HT1080 (cell line): ENCODE results near the gene ACTN3. TPM values are rescaled to one million over a fixed set of nuclear protein-coding genes. Genes with fewer than 3 reads are reported as not detected.
"Not testable (repeated sequence)": the region's sequence is repeated elsewhere in the genome, so short reads cannot be mapped to it uniquely, and the experiment has no call there.

Experiments used
- DNase-seq: peaks from one replicate; pipeline ENCODE4 v3.0.0-alpha.2; 2015; ENCODE audit warnings: low read depth
- total RNA-seq: library from RNA; depleted of rRNA; stranded (reverse); fragments of >200 nt; shearing (Covaris generic); gene quantifications from 2 replicates; pipeline ENCODE4 v1.2.3, GENCODE V29; 2014

ACTN3 gene
- total RNA-seq, 1 experiment from 2014 or later: not detected

- no peak for DNase-seq
Measured at GRCh38 chr11:66564538-66564937, 17.8 kb downstream of the ACTN3 start.

DNA sequence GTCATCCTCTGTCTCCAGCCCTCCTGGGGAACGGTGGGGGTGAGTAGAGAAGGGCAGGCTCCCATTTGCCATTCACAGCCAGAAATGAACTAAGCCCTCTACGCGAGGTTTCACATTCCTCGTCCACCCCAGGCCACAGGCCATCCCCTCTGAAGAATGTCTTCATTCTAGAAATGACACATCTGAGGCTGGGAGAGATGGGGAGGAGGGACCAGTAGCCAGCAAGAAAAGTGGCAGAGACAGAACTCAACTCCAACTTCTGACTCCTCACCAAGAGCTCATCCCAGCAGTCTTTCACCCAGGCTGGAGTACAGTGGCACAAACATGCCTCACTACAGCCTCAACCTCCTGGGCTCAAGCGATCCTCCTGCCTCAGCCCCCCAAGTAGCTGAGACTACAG lies 18.3 kb downstream of the ACTN3 start:
- DNase-seq: no peak

DNA sequence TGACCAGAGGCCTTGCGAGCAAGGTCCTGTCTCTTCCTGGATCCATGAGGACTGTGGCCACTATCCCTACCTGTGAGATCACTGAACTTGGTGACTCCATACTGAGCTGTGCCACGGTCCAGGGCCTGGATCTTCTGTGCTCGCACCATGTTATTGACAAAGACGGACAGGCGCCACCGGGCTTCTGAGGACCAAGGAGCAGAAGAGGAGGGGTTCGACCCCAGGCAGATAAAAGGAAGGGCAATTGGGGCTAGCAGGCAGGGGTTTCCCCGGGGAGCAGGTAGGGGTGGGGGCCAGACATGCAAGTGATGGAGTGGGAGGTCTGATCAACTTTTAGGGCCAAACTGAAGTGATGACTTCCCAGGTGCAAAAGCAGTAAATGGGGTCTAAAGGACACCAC lies 19.5 kb downstream of the ACTN3 start:
- DNase-seq: no peak

GRCh38 chr11:66567787-66568123 lies 21.1 kb downstream of the ACTN3 start:
- DNase-seq: no peak

DNA sequence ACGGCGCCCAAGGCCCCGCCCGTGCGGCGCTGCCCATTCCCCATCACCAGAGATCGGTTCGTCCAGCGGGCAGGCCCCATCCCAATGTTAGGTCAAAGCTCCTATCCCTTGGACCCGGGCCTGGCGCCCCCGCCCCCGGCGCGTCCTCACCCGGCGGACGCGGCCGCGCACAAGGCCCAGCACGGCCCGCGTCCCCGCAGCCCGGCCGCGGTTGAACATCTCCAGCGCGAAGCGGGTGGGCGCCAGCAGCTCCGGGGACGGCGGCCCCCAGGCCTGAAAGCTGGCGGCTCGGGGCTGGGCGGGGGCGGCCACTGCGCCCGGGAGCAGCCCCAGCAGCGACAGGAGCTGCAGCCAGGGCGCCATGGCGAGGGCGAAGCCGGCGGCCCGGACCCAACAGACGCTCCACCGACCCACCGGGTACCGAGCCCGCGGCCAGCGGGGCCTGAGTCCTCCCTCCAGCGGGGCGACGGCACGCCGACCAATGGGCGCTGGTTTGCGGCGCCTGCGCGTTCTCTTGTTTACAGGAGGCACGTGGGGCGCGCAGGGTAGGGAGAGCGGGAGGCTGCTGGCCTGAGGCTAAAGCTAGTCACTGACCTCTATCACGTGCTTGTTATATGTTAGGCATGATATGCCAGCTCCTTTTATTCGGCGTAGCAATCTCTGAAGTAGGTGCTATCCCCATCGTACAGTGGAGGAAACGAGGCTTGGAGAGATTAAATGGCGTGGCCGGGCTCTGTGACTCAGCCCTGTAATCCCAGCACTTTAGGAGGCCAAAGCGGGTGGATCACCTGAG lies 21.6 kb downstream of the ACTN3 start, which contains the start of gene CTSF:
Gene CTSF, minus strand, starts transcription at position 483 of the 793 bp plus-strand sequence. Its CDS starts 120 bp downstream, at position 363.
- peak; percentile 69 for DNase-seq

GRCh38 chr11:66569076-66569475 lies 22.4 kb downstream of the ACTN3 start:
- DNase-seq: no peak

DNA sequence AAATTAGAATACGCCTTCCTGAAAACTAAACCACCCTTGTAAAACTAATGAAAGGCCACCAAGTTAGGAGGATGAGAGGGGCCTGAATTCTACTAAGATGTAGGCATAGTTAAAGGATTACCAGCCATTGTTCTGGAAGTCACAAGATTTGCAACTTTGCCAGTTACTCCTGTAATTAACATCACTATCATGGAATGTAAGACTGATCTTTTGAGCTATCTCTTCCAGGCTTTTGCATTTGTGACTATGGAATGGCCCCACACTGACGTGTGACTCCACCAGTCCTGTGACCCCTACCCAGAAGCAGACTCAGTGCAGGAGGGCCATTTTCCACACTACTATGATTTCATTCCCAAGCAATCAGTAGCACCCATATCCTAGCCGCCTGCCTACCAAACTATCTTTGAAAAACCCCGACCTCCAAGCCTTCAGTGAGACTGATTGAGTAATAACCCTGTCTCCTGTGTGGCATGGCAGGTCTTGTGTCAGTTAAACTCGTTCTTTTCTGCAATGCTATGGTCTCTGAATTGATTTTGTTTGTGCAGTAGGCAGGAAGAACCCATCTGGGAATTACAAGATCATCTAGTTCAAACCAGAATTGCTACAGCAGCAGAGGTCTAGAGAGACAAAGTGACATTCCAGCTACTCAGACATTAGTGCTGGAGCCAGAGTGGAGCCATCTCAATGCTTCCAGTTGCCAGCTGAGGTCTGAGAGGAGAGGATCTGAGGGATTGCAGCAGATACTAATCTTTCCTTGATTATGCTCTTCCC lies 23.6 kb downstream of the ACTN3 start:
- no peak for DNase-seq

DNA sequence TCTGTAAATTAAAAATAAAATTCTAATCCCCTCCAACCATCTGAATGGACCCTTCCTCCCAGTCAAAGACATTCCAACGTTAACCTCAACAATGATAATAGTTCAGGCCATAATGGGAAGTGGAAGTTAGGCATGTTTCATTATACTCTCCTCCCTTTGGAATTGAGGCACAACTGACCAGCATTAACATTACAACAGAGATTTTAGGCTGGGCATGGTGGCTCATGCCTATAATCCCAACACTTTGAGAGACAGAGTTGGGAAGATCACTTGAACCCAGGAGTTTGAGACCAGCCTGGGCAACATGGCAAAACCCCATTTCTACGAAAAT lies 24.1 kb downstream of the ACTN3 start:
- no peak for DNase-seq

- peak; percentile 44 for DNase-seq
Measured at GRCh38 chr11:66579017-66579606, 32.4 kb downstream of the ACTN3 start.

GRCh38 chr11:66580803-66581202 lies 34.1 kb downstream of the ACTN3 start:
- no peak for DNase-seq

DNA sequence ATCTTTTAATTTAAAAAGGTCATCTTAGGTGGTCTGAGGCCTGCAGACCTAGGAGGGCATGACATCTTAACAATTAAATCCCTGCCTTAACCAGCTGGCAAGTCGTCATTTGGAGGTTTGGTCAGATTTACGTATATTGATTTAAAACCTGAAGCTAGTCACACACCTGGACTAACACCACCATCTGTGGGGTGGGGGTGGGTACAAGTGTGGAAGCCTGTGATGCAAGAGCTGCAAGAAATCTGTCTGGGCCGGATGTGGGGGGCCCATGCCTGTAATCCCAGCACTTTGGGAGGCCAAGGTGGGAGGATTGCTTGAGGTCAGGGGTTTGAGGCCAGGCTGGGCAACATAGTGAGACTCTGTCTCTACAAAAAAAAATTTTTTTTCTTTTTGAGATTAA lies 34.6 kb downstream of the ACTN3 start:
- DNase-seq: no peak

DNA sequence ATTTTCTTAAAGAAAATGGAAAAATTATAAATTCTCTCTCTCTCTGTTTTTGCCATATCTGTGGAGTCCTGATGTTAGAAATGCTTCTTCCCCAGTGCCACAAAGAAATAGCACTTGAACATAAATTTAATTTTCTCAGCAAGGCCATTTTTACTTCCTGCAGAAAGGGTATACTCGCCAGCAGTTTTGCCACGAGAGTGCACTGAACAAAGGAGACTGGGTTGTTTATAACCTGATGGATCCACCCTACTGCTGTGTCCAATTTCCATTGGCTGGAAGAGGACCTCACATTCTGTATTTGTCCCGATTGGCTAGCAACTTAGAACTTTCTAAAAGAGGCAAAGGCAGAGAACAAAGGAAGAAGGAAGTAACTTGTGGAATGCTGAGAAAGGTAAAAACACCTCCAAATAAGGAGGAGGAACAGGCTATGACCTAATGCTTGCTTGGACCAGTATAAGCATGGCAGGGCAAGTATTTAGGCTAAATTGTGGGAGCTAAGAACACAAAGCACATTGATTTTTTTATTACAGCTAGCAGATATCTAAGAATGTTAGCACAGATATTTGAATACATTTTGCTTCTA lies 36.0 kb downstream of the ACTN3 start:
- DNase-seq: not testable (repeated sequence)

GRCh38 chr11:66585447-66585846 lies 38.7 kb downstream of the ACTN3 start:
- DNase-seq: not testable (repeated sequence)

DNA sequence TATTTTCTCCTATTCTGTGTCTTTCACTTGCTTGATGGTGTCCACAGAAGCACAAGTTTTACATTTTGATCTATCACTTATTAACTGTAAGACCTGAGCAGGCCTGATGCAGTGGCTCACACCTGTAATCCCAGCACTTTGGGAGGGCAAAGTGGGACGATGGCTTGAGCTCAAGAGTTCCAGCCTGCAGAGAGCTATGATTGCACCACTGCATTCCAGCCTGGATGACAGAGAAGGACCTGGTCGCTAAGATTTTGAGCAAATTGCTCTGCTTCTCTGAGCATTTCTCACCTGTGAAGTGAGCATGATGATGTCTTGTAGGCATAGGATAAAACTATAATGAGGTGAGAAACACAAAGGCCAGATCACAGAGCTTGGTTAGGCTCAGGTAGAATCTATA lies 39.4 kb downstream of the ACTN3 start:
- no peak for DNase-seq

DNA sequence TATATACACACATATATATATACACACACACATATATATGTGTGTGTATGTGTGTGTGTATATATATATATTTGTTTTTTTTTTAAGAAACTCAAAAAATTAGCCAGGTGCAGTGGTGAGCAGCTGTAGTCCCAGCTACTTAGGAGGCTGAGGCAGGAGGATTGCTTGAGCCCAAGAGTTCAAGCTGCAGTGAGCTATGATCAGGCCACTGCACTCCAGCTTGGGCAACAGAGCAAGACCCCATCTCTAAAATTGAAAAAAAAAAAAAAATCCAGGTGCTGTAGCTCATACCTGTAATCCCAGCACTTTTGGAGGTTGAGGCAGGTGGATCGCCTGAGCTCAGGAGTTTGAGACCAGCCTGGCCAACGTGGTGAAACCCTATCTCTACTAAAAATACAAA lies 42.6 kb downstream of the ACTN3 start:
- not testable (repeated sequence) for DNase-seq

DNA sequence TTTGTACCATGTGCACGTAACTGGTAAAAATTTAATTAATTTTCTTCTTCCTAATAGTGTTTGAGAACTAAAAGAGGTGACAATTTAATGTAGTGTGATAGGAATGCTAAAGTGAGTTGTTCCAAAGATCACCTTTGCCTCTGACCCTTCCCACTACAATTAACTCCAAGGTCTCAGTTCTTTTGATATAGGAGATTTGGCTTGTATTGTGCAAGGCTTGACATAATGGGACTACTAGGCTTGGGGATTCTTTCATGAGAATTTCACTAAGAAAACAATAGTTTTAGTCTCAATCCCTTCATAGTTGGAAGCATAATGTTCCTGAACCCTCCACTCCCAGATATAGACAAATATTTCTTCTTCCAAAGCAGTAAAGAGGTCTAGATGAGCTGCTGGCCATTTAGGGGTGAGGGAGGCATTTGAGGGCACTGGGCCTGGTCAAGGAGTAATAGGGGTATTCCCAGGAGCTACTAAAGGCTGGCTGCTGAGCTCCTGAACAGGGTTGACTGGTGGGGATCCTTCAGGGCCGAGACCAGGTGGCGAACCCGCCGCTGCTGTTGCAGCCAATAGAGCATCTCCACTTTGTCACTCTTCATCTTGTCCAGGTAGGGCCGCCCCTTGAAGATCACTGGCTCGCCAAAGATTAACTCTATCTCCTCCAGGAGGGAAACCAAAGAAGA lies 43.4 kb downstream of the ACTN3 start:
- no peak for DNase-seq

DNA sequence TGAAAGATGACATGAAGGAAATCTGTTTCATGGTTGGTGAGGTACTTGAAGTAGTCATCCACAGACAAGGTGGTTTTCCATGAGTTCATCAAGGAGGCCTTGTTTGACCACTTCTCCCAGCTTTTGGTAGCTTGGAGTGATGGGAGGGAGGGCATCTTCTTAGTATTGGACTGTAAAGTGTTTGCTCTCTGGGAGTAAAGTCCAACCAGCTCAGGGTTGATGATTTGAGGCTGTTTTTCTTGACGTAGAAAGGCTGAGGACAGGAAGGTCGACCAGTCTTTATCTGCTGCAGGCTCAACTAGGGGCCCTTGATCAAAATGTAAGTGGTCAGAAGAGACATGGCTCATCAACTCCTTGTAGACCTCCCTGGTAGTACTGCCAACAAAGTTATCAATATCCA lies 44.5 kb downstream of the ACTN3 start:
- no peak for DNase-seq

DNA sequence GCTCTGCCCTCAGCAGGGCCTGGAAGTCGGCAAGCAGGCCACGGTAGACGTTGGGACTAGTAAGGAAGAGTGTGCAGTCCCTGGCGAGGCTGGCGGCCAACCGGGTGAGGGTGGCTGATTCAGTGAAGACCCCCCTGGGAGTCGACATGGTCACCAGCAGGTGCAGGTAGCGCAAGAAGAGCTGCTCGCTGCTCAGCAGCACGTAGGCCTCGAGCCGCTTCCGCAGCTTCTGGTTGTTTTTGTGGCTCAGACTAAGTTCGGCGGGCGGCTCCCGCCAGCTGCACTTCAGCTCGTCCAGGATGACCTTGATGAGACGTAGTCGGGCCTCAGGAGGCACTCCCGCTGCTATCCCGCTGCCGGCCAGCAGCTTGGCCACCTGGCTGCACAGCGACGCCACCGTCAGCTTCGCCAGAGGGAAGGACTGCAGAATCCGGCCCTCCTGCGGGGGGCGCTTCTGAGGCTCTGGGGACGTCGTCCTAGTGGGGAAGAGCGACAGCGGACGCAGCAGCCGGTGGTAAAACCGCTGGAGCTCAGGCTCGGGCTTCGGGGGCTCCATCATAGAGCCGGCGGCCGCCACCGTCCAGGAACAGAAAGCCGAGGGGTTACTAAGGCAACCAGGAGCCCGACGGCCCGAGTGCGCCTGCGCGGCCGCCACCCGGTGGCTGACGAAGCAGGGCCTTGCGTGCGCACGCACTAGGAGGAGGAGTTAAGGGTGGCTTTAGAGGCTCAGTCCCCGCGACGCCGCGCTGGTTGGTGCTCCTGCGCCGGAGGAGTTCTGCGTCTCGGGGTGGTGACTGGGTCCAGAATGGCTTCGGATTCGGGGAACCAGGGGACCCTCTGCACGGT lies 46.0 kb downstream of the ACTN3 start, which contains the start of the genes CCDC87 and CCS:
Gene CCDC87, minus strand, starts transcription at position 607 of the 846 bp plus-strand sequence. Its CDS starts 48 bp downstream, at position 559.
Gene CCS, plus strand, starts transcription at position 729 of the 846 bp plus-strand sequence. Its CDS starts 77 bp downstream, at position 806.
- DNase-seq: peak; percentile 92

DNA sequence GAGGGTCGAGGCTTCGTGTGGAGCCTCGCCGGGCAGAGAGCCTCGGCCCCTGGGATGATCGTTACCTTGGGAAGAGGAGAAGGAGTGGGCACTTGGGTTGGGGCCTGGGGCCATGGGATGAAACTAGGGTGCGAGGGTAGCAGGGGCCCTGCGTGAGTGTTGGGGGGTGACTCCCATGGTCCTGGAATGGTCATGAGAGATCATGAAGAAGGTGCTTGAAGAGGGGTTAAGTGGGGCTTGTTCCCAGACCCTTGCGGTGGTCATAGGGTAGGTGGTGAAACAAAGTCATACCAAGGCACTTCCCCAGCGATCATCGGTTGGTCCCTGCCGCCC lies 46.6 kb downstream of the ACTN3 start:
- DNase-seq: no peak

DNA sequence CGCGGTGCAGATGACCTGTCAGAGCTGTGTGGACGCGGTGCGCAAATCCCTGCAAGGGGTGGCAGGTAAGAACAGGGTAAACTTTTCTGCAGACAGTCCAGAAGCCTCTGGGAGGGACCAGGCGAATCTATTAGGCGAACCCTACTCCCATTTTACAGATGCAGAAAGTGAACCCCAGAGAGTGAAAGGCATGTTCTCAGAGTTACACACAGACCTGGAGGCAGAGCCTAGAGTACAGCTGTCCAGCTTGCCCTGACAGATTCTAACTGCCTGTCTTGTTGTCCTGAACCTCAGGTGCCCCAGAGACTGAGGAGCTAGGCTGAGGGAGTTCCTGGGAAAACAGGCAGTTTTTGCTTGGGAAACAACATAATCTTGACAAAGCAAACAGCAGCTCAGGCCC lies 46.9 kb downstream of the ACTN3 start:
- no peak for DNase-seq
